Mononuclear cell (primary cell): ENCODE data around the gene SMAD4. TPM values are rescaled to one million over a fixed set of nuclear protein-coding genes. Genes with fewer than 3 reads are reported as not detected.
"Not testable (repeated sequence)": the region's sequence is repeated elsewhere in the genome, so short reads cannot be mapped to it uniquely, and the experiment has no call there.

Experiments used
- H3K27me3 ChIP-seq: 2 replicates; pipeline ENCODE4 v1.6.0; 2011; ENCODE audit warnings: low read length, control low read depth; ENCODE audit not compliant: insufficient read depth
- H3K4me1 ChIP-seq: 2 replicates; pipeline ENCODE4 v1.5.1; 2011; ENCODE audit warnings: mild to moderate bottlenecking, low read length, control low read depth; ENCODE audit not compliant: insufficient read depth
- H3K4me3 ChIP-seq: 2 replicates; pipeline ENCODE4 v1.5.1; 2011; ENCODE audit warnings: mild to moderate bottlenecking, low read length, moderate library complexity
- H3K9me3 ChIP-seq: 2 replicates; pipeline ENCODE4 v1.5.1; 2011; ENCODE audit warnings: low read depth, mild to moderate bottlenecking, control low read depth, low read length
- total RNA-seq: library from RNA; depleted of rRNA; stranded (reverse); fragments of >200 nt; gene quantifications from one replicate; pipeline ENCODE4 v1.2.3, GENCODE V29; 2012

SMAD4 gene
- total RNA-seq, 1 donor: 77.9 TPM

DNA sequence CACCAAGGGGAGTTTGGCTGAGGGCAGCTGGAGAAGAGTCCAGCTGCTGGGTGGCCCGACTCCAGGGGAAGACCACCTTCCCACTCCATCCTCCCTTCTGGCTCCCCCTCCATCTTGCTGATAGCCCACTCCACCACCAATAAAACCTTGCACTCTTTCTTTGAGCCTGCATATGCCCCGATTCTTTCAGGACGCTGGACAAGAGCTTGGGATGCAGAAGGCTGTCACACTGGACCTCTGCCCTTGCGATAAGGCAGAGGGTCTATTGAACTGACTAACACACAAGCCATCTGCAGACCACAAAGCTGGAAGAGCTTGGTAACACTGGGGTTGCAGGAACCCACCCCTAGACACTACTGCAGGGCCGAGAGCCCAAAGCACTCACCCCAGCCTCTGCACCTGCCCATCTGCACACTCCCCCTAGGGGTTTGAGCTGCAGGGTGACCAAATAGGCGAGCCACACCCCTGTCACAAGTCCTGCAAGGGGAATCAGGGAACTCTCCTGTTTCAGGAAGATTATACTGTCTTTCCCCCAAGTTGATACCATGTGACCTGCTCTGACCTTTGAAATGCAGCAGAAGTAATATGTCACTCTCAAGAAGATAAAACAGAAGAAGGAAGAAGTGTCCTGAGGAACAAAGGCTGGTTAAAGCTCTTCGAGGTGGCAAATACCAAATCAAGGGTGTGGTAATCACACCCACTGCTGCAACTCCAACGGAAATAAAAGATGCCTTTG lies 70.5 kb downstream of the SMAD4 start:
- Histone ChIP-seq H3K27me3 (no peaks in the 10 kb centered on the region), H3K4me3 (no peak overlapping the region), H3K9me3 (peaks cover 5% of the 10 kb centered on the region), H3K4me1 (no peaks in the 10 kb centered on the region)

DNA sequence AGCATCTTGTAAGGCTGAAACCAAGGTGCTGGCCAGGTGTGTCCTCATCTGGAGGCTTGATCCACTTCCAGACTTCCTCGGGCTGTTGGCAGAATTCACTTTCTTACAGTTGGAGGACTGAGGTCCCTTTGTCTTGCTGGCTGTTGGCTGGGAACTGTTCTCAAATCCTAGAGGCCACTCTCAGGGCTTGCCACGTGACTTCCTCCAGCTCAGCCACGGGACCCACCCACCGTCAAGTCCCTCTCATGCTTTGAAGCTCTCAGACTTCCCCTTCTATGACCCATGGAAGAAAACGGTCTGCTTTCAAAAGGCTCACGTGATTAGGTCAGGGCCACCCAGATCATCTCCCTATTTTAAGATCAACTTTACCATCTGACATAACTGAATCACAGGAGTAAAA lies 77.1 kb downstream of the SMAD4 start:
- no peaks in the 10 kb centered on the region for H3K27me3 ChIP-seq
- no peak overlapping the region for H3K4me3 ChIP-seq
- peaks cover 20% of the 10 kb centered on the region for H3K4me1 ChIP-seq
- peaks cover 4% of the 10 kb centered on the region for H3K9me3 ChIP-seq

DNA sequence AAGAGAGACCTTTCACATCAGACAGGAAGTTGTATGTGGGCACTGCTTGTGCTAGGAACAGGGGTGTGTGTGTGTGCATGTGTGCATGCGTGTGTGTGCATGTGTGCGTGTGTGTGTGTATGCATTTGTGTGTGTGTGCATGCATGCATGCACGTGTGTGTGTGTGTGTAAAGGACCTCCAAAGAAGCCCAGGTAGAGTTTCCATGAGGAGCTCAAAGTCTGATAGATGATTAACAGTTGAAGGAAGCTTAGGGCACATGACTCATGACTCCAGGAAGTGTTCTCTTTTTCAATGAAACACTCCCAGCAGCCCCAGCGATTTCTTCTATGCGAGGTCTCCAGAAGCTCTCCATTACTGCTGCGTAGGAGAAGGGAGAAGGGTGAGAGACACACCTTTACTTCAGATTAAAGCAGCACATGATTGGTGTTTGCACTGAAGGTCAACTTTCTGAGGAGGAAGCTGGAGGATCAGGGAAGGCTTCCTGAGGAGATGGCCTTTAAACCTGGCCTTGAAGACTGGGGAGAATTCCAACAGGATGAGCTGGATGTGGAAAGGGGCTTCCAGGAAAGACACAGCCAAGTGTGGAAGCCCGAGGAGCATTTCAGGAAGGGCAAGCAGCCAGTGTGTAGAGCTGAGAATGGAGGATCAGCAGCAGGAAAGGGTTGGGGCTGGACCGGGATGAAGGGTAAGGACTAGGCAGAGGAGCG lies 77.7 kb downstream of the SMAD4 start:
- Histone ChIP-seq H3K9me3 (no peaks in the 10 kb centered on the region), H3K4me3 (no peak overlapping the region), H3K27me3 (no peaks in the 10 kb centered on the region), H3K4me1 (peaks cover 20% of the 10 kb centered on the region)

DNA sequence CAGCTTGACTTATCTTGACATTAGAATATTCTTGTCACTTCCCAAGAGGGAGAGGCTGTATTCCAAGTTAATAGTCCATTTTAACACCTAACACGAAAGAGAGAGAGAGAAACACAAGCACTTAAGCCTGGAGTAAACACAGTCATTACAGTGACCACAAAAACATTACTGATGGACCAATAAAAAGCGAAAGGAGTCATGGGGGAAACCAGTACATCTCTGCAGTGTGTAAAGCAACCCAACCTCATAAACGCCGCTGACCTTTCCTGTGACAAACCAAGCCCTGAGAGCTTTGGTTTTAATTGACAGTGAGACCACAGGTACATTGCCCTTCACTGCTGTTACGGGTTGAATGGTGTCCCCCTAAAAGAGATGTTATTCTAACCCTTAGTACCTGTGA lies 78.3 kb downstream of the SMAD4 start:
- no peak overlapping the region for H3K4me3 ChIP-seq
- H3K9me3 ChIP-seq: no peaks in the 10 kb centered on the region
- H3K4me1 ChIP-seq: peaks cover 20% of the 10 kb centered on the region
- H3K27me3 ChIP-seq: no peaks in the 10 kb centered on the region

DNA sequence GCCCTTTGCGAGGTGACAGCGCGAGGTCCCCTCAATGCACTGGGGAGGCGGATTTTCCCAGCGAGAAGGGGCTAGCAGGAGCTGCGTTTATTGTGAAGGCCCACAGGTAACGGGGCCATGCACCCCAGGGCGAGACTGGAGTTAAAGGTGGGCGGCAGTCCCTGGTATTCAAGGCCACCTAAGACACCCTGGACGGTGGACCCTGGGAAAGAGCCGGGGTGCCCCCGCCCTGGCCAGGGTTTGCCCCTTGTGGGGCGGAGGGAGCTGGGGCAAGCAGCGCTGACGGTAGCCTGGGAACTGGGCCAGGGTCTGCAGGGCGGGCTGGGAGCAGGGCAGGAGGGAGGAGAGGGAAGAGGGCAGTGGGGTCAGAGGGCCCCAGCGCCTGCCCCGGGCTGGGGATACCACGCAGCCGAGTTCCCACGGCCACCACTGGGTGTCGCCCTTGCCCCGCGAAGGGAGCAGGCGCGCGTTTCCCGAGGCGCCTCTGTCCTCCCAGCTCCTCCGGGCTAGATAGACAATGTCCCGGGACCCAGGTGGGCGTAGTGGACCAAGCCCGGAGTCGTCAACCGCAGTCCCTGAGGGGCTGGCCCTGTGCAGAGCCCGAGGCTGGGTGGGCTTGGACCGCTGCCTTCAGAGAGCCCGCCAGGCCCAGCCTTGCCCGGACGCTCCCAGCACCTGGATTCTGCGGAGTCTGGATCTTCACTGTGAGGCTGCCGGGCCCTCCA lies 80.2 kb downstream of the SMAD4 start:
- no peaks in the 10 kb centered on the region for H3K9me3 ChIP-seq
- H3K4me1 ChIP-seq: peaks cover 20% of the 10 kb centered on the region
- no peaks in the 10 kb centered on the region for H3K27me3 ChIP-seq
- H3K4me3 ChIP-seq: no peak overlapping the region

DNA sequence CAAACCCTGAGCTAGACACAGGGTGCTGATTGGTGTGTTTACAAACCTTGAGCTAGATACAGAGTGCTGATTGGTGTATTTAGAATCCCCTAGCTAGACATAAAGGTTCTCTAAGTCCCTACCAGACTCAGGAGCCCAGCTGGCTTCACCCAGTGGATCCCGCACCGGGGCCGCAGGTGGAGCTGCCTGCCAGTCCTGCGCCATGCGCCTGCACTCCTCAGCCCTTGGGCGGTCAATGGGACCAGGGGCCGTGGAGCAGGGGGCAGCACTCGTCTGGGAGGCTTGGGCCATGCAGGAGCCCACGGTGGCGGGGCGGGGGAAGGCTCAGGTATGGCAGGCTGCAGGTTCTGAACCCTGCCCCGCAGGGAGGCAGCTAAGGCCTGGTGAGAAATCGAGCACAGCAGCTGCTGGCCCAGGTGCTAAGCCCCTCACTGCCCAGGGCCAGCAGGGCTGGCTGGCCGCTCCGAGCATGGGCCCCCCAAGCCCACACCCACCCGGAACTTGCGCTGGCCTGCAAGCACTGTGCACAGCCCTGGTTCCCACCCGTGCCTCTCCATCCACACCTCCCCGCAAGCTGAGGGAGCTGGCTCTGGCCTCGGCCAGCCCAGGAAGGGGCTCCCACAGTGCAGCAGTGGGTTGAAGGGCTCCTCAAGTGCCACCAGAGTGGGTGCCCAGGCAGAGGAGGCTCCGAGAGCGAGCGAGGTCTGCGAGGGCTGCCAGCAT lies 81.8 kb downstream of the SMAD4 start:
- H3K9me3 ChIP-seq: not testable (repeated sequence)
- peaks cover 18% of the 10 kb centered on the region for H3K4me1 ChIP-seq

DNA sequence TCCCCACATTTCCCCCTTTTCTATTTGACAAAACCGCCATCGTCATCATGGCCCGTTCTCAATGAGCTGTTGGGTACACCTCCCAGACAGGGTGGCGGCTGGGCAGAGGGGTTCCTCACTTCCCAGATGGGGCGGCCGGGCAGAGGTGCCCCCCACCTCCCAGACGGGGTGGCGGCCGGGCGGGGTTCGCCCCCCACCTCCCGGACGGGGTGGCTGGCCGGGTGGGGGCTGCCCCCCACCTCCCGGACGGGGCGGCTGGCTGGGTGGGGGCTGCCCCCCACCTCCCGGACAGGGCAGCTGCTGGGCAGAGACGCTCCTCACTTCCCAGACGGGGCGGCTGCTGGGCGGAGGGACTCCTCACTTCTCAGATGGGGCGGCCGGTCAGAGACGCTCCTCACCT lies 87.0 kb downstream of the SMAD4 start:
- H3K27me3 ChIP-seq, H3K4me1 ChIP-seq, H3K9me3 ChIP-seq, H3K4me3 ChIP-seq: not testable (repeated sequence)

More for the DNA sequence above, 81.8 kb downstream of the SMAD4 start:
- H3K4me3 ChIP-seq, H3K27me3 ChIP-seq: not testable (repeated sequence)

DNA sequence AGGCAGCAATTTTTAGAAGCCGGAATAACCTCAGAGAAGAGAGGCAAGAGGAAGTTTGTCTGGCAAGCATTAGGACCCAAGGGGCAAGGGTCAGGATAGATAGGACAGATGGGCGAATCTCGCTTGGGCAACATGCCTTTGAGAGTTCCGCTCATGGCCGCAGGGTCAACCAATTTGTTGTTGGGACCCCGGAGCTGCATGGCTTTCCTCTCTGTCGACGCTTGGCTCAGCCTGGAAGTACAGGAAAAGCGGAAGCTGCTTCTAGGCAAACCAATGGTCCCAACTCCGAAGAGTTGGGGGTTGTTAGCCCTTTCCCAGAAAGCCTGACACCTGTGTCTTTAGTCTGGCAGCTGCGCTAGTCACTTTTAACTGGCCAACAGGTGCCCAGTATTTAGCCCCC lies 89.5 kb downstream of the SMAD4 start:
- not testable (repeated sequence) for H3K4me1 ChIP-seq, H3K4me3 ChIP-seq, H3K27me3 ChIP-seq, H3K9me3 ChIP-seq

DNA sequence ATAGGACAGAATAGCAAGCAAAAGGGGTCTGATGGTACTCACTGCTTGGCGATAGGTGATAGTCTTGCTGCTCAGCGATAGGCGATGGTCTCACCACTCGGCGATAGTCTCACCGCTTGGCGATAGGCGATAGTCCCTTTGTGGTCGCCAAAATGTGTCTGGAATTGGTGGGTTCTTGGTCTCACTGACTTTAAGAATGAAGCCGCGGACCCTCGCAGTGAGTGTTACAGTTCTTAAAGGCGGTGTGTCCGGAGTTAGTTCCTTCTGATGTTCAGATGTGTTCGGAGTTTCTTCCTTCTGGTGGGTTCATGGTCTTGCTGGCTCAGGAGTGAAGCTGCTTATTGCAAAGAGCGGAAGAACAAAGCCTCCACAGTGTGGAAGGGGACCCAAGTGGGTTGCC lies 90.0 kb downstream of the SMAD4 start:
- H3K9me3 ChIP-seq, H3K4me3 ChIP-seq, H3K4me1 ChIP-seq, H3K27me3 ChIP-seq: not testable (repeated sequence)

DNA sequence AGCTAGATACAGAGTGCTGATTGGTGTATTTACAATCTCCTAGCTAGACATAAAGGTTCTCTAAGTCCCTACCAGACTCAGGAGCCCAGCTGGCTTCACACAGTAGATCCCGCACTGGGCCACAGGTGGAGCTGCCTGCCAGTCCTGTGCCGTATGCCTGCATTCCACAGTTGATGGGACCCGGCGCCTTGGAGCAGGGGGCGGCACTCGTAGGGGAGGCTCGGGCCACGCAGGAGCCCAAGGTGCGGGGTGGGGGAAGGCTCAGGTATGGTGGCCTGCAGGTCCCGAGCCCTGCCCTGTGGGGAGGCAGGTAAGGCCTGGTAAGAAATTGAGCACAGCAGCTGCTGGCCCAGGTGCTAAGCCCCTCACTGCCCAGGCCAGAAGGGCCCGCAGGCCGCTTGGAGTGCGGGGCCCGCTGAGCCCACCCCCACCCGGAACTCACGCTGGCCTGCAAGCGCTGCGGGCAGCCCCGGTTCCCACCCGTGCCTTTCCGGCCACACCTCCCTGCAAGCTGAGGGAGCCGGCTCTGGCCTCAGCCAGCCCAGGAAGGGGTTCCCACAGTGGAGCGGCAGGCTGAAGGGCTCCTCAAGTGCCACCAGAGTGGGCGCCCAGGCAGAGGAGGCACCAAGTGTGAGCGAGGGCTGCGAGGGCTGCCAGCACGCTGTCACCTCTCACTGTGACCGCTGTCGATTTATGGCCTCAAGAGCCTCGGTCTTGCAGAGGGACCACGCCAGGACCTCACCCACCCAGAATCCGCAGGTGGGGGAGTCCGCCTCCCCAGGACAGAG lies 91.0 kb downstream of the SMAD4 start:
- H3K4me3 ChIP-seq: no peak overlapping the region
- H3K9me3 ChIP-seq: no peaks in the 10 kb centered on the region
- H3K27me3 ChIP-seq: no peaks in the 10 kb centered on the region
- no peaks in the 10 kb centered on the region for H3K4me1 ChIP-seq

DNA sequence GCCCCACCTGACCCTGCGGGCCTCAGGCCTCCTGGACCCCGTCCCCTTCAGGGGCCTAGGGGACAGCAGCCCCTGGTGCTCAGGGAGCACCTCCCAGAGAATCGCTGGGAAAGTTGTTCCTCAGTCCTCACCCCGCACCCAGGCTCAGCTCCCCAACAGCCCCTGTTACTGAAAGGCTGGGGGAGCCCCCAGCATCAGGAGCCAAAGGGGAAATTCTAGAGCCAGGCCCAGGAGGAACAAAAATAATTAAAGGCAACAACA lies 91.5 kb downstream of the SMAD4 start:
- Histone ChIP-seq H3K4me3 (no peak overlapping the region), H3K9me3 (no peaks in the 10 kb centered on the region), H3K4me1 (no peaks in the 10 kb centered on the region), H3K27me3 (no peaks in the 10 kb centered on the region)

DNA sequence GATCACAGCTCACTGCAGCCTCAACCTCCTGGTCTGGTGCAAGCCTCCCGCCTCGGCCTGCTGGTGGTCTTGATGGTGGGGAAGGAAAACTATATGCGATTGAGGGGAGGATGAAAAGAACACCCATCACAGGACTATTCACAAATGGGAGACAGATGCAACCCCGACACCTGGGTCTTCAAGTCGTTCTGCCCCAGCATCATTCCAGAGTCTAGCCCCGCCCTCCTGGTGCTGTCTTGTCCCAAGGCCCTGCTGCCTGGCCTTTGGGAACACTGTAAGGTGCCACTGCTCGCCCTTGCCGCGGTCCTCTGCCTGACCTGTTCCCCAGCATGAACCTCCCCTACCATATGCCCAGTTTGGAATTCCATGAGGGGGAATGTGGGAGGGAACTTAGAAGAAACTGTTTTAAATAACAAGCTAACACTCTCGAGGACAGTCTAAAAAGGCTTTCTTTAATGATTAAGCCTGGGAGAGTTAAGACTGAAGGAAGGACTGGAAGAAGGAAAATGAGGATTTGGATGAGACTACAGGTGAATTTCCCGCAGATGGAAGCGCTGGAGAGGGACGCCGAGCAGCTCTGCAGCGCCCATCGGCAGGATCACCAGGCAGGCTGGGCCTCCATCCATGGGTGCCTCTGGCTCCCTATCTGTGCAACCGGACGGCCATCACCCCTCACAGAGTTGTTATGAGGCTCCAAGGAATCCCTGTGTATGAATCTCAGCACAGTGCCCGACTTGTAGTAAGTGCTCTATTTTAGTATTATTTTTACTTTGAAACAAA lies 92.4 kb downstream of the SMAD4 start:
- Histone ChIP-seq H3K27me3 (no peaks in the 10 kb centered on the region), H3K9me3 (no peaks in the 10 kb centered on the region), H3K4me1 (no peaks in the 10 kb centered on the region), H3K4me3 (no peak overlapping the region)

DNA sequence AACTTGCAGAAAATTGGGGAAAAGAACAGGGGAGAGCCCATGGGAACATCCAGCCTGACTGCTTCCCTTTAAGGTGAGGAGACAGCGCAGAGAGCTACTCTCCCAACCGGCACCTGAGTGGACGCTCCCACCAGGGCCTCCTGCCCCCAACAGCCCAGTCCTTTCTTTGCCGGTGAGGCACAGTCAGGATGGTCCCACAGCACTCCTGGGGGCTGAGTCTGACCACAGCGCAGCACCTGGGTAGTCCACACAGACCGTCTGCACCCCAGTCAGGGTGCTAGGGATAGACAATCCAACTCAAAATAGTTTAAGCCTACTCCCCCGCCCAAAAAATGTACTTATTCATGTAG lies 93.0 kb downstream of the SMAD4 start:
- Histone ChIP-seq H3K4me3 (no peak overlapping the region), H3K9me3 (no peaks in the 10 kb centered on the region), H3K4me1 (no peaks in the 10 kb centered on the region), H3K27me3 (no peaks in the 10 kb centered on the region)

DNA sequence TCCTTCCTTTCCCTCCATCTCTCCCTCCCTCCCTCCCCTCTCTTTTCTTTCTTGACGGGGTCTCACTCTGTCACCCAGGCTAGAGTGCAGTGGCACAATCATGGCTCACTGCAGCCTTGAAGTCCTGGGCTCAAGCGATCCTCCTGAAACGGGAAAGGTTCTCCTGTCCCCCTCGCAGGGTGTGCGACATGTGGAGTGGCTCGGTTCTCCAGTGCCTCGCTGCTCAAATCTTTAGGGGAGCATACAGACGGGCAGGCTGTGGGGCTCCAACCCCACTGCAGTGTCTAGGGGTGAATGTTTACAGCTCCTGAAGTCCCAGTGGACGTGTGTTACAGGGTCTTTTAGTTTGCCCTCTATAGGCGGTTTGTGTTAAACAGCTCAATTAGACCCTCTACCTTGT lies 93.5 kb downstream of the SMAD4 start:
- Histone ChIP-seq H3K4me1 (no peaks in the 10 kb centered on the region), H3K27me3 (no peaks in the 10 kb centered on the region), H3K9me3 (no peaks in the 10 kb centered on the region), H3K4me3 (no peak overlapping the region)
